Measurements from ENCODE around the gene POLG. TPM values are rescaled to one million over a fixed set of nuclear protein-coding genes. Genes with fewer than 3 reads are reported as not detected.

Gene POLG
- total and polyA plus RNA-seq, 2 of the 13 experiments (the other 11 are each of a cell fraction or from before 2014, with no cell fraction given), result 26.6 to 35.5 TPM

- no peak for TF ChIP-seq HOMEZ (CRISPR knock-in tag; IDR thresholded peaks at IDR 0.05; ENCODE audit: low read depth)
- TF ChIP-seq MXD4 (CRISPR knock-in tag; IDR thresholded peaks at IDR 0.05), result peak; percentile 50; the same call in 1 of the 2 replicates
- TF ChIP-seq, protein P1, sequence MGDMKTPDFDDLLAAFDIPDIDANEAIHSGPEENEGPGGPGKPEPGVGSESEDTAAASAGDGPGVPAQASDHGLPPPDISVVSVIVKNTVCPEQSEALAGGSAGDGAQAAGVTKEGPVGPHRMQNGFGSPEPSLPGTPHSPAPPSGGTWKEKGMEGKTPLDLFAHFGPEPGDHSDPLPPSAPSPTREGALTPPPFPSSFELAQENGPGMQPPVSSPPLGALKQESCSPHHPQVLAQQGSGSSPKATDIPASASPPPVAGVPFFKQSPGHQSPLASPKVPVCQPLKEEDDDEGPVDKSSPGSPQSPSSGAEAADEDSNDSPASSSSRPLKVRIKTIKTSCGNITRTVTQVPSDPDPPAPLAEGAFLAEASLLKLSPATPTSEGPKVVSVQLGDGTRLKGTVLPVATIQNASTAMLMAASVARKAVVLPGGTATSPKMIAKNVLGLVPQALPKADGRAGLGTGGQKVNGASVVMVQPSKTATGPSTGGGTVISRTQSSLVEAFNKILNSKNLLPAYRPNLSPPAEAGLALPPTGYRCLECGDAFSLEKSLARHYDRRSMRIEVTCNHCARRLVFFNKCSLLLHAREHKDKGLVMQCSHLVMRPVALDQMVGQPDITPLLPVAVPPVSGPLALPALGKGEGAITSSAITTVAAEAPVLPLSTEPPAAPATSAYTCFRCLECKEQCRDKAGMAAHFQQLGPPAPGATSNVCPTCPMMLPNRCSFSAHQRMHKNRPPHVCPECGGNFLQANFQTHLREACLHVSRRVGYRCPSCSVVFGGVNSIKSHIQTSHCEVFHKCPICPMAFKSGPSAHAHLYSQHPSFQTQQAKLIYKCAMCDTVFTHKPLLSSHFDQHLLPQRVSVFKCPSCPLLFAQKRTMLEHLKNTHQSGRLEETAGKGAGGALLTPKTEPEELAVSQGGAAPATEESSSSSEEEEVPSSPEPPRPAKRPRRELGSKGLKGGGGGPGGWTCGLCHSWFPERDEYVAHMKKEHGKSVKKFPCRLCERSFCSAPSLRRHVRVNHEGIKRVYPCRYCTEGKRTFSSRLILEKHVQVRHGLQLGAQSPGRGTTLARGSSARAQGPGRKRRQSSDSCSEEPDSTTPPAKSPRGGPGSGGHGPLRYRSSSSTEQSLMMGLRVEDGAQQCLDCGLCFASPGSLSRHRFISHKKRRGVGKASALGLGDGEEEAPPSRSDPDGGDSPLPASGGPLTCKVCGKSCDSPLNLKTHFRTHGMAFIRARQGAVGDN (CRISPR knock-in tag; IDR thresholded peaks at IDR 0.05), result peak; percentile 78
- no peak for TF ChIP-seq ZNF773 (CRISPR knock-in tag; IDR thresholded peaks at IDR 0.05; ENCODE audit: borderline replicate concordance)
- TF ChIP-seq ZNF138 (CRISPR knock-in tag; IDR thresholded peaks at IDR 0.05; ENCODE audit: low read depth), result no peak
- no peak for TF ChIP-seq ZNF367 (CRISPR knock-in tag; IDR thresholded peaks at IDR 0.05; ENCODE audit: borderline replicate concordance)
- TF ChIP-seq, protein P2, sequence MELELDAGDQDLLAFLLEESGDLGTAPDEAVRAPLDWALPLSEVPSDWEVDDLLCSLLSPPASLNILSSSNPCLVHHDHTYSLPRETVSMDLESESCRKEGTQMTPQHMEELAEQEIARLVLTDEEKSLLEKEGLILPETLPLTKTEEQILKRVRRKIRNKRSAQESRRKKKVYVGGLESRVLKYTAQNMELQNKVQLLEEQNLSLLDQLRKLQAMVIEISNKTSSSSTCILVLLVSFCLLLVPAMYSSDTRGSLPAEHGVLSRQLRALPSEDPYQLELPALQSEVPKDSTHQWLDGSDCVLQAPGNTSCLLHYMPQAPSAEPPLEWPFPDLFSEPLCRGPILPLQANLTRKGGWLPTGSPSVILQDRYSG (CRISPR knock-in tag; IDR thresholded peaks at IDR 0.05), result no peak
- no peak for TF ChIP-seq GTF3A (CRISPR knock-in tag; conservative IDR thresholded peaks at IDR 0.05)
- TF ChIP-seq, protein P3, sequence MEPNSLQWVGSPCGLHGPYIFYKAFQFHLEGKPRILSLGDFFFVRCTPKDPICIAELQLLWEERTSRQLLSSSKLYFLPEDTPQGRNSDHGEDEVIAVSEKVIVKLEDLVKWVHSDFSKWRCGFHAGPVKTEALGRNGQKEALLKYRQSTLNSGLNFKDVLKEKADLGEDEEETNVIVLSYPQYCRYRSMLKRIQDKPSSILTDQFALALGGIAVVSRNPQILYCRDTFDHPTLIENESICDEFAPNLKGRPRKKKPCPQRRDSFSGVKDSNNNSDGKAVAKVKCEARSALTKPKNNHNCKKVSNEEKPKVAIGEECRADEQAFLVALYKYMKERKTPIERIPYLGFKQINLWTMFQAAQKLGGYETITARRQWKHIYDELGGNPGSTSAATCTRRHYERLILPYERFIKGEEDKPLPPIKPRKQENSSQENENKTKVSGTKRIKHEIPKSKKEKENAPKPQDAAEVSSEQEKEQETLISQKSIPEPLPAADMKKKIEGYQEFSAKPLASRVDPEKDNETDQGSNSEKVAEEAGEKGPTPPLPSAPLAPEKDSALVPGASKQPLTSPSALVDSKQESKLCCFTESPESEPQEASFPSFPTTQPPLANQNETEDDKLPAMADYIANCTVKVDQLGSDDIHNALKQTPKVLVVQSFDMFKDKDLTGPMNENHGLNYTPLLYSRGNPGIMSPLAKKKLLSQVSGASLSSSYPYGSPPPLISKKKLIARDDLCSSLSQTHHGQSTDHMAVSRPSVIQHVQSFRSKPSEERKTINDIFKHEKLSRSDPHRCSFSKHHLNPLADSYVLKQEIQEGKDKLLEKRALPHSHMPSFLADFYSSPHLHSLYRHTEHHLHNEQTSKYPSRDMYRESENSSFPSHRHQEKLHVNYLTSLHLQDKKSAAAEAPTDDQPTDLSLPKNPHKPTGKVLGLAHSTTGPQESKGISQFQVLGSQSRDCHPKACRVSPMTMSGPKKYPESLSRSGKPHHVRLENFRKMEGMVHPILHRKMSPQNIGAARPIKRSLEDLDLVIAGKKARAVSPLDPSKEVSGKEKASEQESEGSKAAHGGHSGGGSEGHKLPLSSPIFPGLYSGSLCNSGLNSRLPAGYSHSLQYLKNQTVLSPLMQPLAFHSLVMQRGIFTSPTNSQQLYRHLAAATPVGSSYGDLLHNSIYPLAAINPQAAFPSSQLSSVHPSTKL (CRISPR knock-in tag; IDR thresholded peaks at IDR 0.05), result peak; percentile 37
- 0 out of 2 replicates have a peak, but pooled peaks have one; percentile 22 for TF ChIP-seq GATAD2A (CRISPR knock-in tag; IDR thresholded peaks at IDR 0.05)
- TF ChIP-seq ZNF674 (CRISPR knock-in tag; IDR thresholded peaks at IDR 0.05; ENCODE audit: low read depth), result no peak
- no peak for TF ChIP-seq SIN3A (IDR thresholded peaks at IDR 0.05; ENCODE audit: borderline replicate concordance, low read depth, low read length)
- 0 out of 4 replicates have a peak, but pooled peaks of 1 of the 2 experiments have one; percentile 35 for TF ChIP-seq KLF16 (CRISPR knock-in tag; IDR thresholded peaks at IDR 0.05)
- TF ChIP-seq PHF8 (CRISPR knock-in tag; IDR thresholded peaks at IDR 0.05), result 0 out of 2 replicates have a peak, but pooled peaks have one; percentile 37
- TF ChIP-seq XRCC5 (optimal IDR thresholded peaks at IDR 0.05; ENCODE audit: low read length), result peak; percentile 76
- TF ChIP-seq IRF2 (CRISPR knock-in tag; IDR thresholded peaks at IDR 0.05), result peak; percentile 49; the same call in 1 of the 2 replicates
- TF ChIP-seq GMEB1 (CRISPR knock-in tag; IDR thresholded peaks at IDR 0.05; ENCODE audit: borderline replicate concordance), result 0 out of 2 replicates have a peak, but pooled peaks have one; percentile 28
Observed at GRCh38 chr15:89358755-89359439, 24.3 kb upstream of the POLG start (continued).

Measured in HepG2 (cell line).